DND-41 (cell line): ENCODE measurements around the gene KCND3.

ENCODE experiments used
- ATAC-seq: fragments of 200-7000 bp; cut with Tn5 transposase; 3 replicates; pipeline ENCODE4 v1.9.1; 2021; ENCODE audit warnings: low read depth; ENCODE audit not compliant: insufficient read depth
- DNase-seq: peaks from one replicate; pipeline ENCODE4 v3.0.0-alpha.2; 2020
- H2AFZ ChIP-seq: 2 replicates; pipeline ENCODE4 v1.6.0; 2012; ENCODE audit warnings: low read depth, low read length
- H3K27ac ChIP-seq: 2 replicates; pipeline ENCODE4 v1.5.1; 2012; ENCODE audit warnings: low read length, inconsistent platforms
- H3K27me3 ChIP-seq: fragments of 200-600 bp; sonication (generic); 2 replicates; pipeline ENCODE4 v1.6.0; 2012; ENCODE audit warnings: low read length, mild to moderate bottlenecking, inconsistent platforms; ENCODE audit not compliant: insufficient read depth, poor library complexity
- H3K36me3 ChIP-seq: 2 replicates; pipeline ENCODE4 v1.5.1; 2012; ENCODE audit warnings: low read length, inconsistent platforms; ENCODE audit not compliant: insufficient read depth
- H3K4me1 ChIP-seq: 2 replicates; pipeline ENCODE4 v1.5.1; 2012; ENCODE audit warnings: mild to moderate bottlenecking, low read length; ENCODE audit not compliant: insufficient read depth
- H3K4me2 ChIP-seq: 2 replicates; pipeline ENCODE4 v1.6.0; 2012; ENCODE audit warnings: mild to moderate bottlenecking, moderate library complexity, low read length, inconsistent platforms; ENCODE audit not compliant: insufficient read depth
- H3K4me3 ChIP-seq, 2 experiments: fragments of 200-600 bp in 1 of 2; shearing (Covaris generic) in 1 of 2; 2 replicates each; pipeline ENCODE4 v1.5.1; 2012 to 2016; ENCODE audit warnings: inconsistent platforms in 2 of 2, low read length in 2 of 2, mild to moderate bottlenecking in 2 of 2, low read depth in 1 of 2, moderate library complexity in 1 of 2
- H3K79me2 ChIP-seq: 2 replicates; pipeline ENCODE4 v1.6.0; 2012; ENCODE audit warnings: low read length, inconsistent platforms; ENCODE audit not compliant: insufficient read depth
- H3K9ac ChIP-seq: 2 replicates; pipeline ENCODE4 v1.6.0; 2012; ENCODE audit warnings: low read depth, mild to moderate bottlenecking, inconsistent platforms, low read length, moderate library complexity
- H3K9me3 ChIP-seq: 2 replicates; pipeline ENCODE4 v1.5.1; 2012; ENCODE audit warnings: low read length, moderate library complexity, mild to moderate bottlenecking, inconsistent platforms; ENCODE audit not compliant: insufficient read depth, severe bottlenecking
- H4K20me1 ChIP-seq: 2 replicates; pipeline ENCODE4 v1.6.0; 2012; ENCODE audit warnings: low read length; ENCODE audit not compliant: insufficient read depth
- EZH2 ChIP-seq: IDR thresholded peaks from 3 replicates; pipeline ENCODE4 v1.6.1; 2012; ENCODE audit warnings: borderline replicate concordance, low read depth, mild to moderate bottlenecking, moderate library complexity, low read length, inconsistent platforms; ENCODE audit not compliant: severe bottlenecking
- TF ChIP-seq, protein P1 (sequence below): IDR thresholded peaks from 2 replicates; pipeline ENCODE4 v1.5.1; 2012; ENCODE audit warnings: borderline replicate concordance, low read length, moderate library complexity, mild to moderate bottlenecking; ENCODE audit not compliant: poor library complexity, severe bottlenecking; ENCODE audit errors: extremely low read depth

KCND3 gene

DNA sequence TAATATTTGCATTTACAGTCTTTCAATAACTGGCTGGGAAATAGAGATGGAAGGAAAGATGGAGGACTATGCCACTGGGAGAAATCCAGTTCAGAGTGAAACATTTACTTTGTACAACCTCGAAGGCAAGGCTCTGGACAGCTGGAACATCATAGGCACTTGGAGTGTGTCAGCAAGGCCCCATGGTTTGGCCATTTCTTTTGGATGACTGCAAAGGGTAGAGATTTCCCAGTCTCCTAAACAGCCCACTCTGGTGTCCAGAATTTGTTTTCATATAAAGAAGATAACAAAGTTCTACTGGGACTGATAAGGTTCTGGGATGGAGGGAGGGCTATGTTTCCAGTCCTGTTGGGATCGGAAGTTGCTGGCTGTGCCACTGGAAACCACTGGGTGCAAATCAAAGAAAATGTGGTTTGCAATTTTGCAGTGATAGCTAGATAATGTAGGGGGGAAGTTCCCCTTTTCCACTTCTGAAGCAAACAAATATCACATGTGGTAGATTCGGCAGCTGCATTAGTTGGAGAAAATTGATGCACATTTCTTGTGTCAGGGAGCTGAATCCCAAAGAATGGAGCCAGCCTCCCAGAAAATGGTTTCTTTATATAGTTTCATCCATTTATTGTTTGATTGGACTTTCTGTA is 16.2 kb downstream of the KCND3 start:
- Histone ChIP-seq H3K9me3 (no peaks in the 10 kb centered on the region), H3K79me2 (no peaks in the 10 kb centered on the region), H3K4me1 (no peaks in the 10 kb centered on the region), H3K36me3 (no peaks in the 10 kb centered on the region), H3K4me3 (no peak overlapping the region), H3K27ac (no peak overlapping the region), H2AFZ (no peak overlapping the region), H3K27me3 (peaks cover 58% of the 10 kb centered on the region), H3K4me2 (no peak overlapping the region), H3K9ac (no peak overlapping the region), H4K20me1 (no peaks in the 10 kb centered on the region)
- DNase-seq (no peak), ATAC-seq (peak; percentile 35; the same call in 1 of the 3 replicates)
- TF ChIP-seq EZH2: no peak
- TF ChIP-seq, protein P1, sequence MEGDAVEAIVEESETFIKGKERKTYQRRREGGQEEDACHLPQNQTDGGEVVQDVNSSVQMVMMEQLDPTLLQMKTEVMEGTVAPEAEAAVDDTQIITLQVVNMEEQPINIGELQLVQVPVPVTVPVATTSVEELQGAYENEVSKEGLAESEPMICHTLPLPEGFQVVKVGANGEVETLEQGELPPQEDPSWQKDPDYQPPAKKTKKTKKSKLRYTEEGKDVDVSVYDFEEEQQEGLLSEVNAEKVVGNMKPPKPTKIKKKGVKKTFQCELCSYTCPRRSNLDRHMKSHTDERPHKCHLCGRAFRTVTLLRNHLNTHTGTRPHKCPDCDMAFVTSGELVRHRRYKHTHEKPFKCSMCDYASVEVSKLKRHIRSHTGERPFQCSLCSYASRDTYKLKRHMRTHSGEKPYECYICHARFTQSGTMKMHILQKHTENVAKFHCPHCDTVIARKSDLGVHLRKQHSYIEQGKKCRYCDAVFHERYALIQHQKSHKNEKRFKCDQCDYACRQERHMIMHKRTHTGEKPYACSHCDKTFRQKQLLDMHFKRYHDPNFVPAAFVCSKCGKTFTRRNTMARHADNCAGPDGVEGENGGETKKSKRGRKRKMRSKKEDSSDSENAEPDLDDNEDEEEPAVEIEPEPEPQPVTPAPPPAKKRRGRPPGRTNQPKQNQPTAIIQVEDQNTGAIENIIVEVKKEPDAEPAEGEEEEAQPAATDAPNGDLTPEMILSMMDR: no peak

DNA sequence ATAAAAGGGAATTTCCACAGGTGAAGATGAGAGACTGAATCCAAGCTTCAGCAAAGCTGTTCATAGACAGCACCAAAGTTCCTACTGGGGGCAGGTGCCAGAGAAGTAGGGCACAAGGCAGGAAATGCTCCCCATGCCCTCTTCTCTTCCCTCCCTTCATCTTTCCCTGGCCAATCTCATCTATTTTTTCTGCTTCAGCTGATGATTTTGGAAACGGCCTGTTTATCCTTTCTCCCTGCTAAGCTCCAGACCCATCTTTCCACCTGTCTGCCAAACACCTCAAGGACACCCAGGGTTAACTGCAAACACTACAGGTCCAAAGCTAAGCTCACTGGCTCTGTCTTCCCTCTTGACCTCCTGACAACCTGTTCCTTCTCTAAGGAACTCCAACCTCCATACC is 18.1 kb downstream of the KCND3 start:
- Histone ChIP-seq H3K27me3 (peaks cover 54% of the 10 kb centered on the region), H3K9me3 (no peaks in the 10 kb centered on the region), H3K36me3 (no peaks in the 10 kb centered on the region), H3K27ac (no peak overlapping the region), H3K9ac (no peak overlapping the region), H3K4me1 (no peaks in the 10 kb centered on the region), H3K4me2 (no peak overlapping the region), H2AFZ (no peak overlapping the region), H3K4me3 (no peak overlapping the region), H3K79me2 (no peaks in the 10 kb centered on the region), H4K20me1 (no peaks in the 10 kb centered on the region)
- DNase-seq: no peak
- ATAC-seq: no peak
- TF ChIP-seq EZH2: no peak
- TF ChIP-seq, protein P1: no peak

DNA sequence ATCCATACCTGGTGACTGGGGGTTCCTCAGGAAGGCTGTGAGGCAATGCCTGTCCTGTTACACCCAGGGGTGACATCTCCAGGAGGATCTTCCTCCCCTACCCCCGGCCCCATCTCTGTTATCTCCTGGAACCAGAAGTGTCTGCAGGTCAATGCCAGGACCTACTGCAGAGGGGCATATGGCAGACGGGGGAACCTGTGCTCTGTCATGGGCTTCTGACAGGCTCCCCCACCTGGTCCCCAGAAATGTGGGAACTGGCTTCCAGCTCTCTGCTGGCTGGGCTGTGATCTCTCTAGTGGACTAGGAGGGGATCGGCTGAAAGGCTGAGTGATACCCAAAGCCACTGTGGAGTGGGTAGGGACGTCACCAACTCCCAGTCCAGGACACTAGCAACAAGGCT is 21.0 kb downstream of the KCND3 start:
- no peak for ATAC-seq
- H3K27ac ChIP-seq: no peak overlapping the region
- H3K9ac ChIP-seq: no peak overlapping the region
- TF ChIP-seq, protein P1: no peak
- no peak for TF ChIP-seq EZH2
- no peaks in the 10 kb centered on the region for H4K20me1 ChIP-seq
- H3K9me3 ChIP-seq: no peaks in the 10 kb centered on the region
- no peaks in the 10 kb centered on the region for H3K4me1 ChIP-seq
- peaks cover 55% of the 10 kb centered on the region for H3K27me3 ChIP-seq
- DNase-seq: no peak
- no peaks in the 10 kb centered on the region for H3K79me2 ChIP-seq
- no peak overlapping the region for H3K4me3 ChIP-seq
- H2AFZ ChIP-seq: no peak overlapping the region
- no peak overlapping the region for H3K4me2 ChIP-seq
- no peaks in the 10 kb centered on the region for H3K36me3 ChIP-seq
